ENCODE measurements around the gene ASXL1. TPM values are rescaled to one million over a fixed set of nuclear protein-coding genes. Genes with fewer than 3 reads are reported as not detected.

ASXL1 gene
- polyA plus RNA-seq, 3 donors, result 1.8 to 47.1 (median 2.8) TPM

GRCh38 chr20:32352121-32352720 is 5.9 kb upstream of the ASXL1 start:
- no peak overlapping the region for H3K4me2 ChIP-seq (replicated peaks; ENCODE audit: extremely low read depth, low read length, poor library complexity, severe bottlenecking)
- H3K27me3 Mint-ChIP-seq (ENCODE audit: low read depth in 3 of 3), result peaks cover 0 to 7% (median 0%) of the 10 kb centered on the region in 3 donors
- intact Hi-C loops (cut with micrococcal nuclease), result no loop called here
- no peaks in the 10 kb centered on the region for H3K27me3 ChIP-seq (ENCODE audit: control insufficient read depth in 2 of 2, insufficient read depth in 2 of 2, low read length in 2 of 2)
- DNase-seq, result no peak
- H3K9me3 ChIP-seq (replicated peaks in 1 of 2; ENCODE audit: control insufficient read depth in 1 of 2, insufficient read depth in 1 of 2, low read length in 2 of 2), result no peaks in the 10 kb centered on the region
- H3K4me3 ChIP-seq (replicated peaks in 1 of 3; ENCODE audit: low read depth in 2 of 3, low read length in 3 of 3), result no peak overlapping the region
- no peak overlapping the region for H3K27ac Mint-ChIP-seq
- H3K9ac ChIP-seq (ENCODE audit: insufficient read depth, low read length, poor library complexity, severe bottlenecking), result no peak overlapping the region
- H3K36me3 ChIP-seq (replicated peaks in 1 of 2; ENCODE audit: control insufficient read depth in 1 of 2, insufficient read depth in 2 of 2, low read length in 2 of 2), result no peaks in the 10 kb centered on the region
- peaks cover under 1% of the 10 kb centered on the region for H3K79me2 ChIP-seq (ENCODE audit: insufficient read depth, low read length)
- H3K9me3 Mint-ChIP-seq, result peaks cover 0 to 2% (median 0%) of the 10 kb centered on the region in 7 donors
- H3K27ac ChIP-seq (ENCODE audit: low read depth in 1 of 2, low read length in 2 of 2), result no peak overlapping the region
- peaks cover 20 to 23% of the 10 kb centered on the region in 2 donors for H3K4me1 ChIP-seq (ENCODE audit: control insufficient read depth in 1 of 2, insufficient read depth in 2 of 2, low read length in 2 of 2)
- H3K4me1 Mint-ChIP-seq, result peaks cover 23% of the 10 kb centered on the region
- H4K20me1 ChIP-seq (ENCODE audit: insufficient read depth, low read length), result no peaks in the 10 kb centered on the region
- H2AFZ ChIP-seq (ENCODE audit: insufficient read depth, low read depth, low read length, poor library complexity, severe bottlenecking), result no peak overlapping the region
- WGBS (ENCODE audit: insufficient coverage), result 82% methylated on average over 2 of the region's 3 CpGs
- no peak overlapping the region for H3K4me3 Mint-ChIP-seq
- peaks cover 0 to 3% of the 10 kb centered on the region in 2 donors for H3K36me3 Mint-ChIP-seq
- TF ChIP-seq, protein P1, sequence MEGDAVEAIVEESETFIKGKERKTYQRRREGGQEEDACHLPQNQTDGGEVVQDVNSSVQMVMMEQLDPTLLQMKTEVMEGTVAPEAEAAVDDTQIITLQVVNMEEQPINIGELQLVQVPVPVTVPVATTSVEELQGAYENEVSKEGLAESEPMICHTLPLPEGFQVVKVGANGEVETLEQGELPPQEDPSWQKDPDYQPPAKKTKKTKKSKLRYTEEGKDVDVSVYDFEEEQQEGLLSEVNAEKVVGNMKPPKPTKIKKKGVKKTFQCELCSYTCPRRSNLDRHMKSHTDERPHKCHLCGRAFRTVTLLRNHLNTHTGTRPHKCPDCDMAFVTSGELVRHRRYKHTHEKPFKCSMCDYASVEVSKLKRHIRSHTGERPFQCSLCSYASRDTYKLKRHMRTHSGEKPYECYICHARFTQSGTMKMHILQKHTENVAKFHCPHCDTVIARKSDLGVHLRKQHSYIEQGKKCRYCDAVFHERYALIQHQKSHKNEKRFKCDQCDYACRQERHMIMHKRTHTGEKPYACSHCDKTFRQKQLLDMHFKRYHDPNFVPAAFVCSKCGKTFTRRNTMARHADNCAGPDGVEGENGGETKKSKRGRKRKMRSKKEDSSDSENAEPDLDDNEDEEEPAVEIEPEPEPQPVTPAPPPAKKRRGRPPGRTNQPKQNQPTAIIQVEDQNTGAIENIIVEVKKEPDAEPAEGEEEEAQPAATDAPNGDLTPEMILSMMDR (IDR thresholded peaks at IDR 0.05), result no peak

DNA sequence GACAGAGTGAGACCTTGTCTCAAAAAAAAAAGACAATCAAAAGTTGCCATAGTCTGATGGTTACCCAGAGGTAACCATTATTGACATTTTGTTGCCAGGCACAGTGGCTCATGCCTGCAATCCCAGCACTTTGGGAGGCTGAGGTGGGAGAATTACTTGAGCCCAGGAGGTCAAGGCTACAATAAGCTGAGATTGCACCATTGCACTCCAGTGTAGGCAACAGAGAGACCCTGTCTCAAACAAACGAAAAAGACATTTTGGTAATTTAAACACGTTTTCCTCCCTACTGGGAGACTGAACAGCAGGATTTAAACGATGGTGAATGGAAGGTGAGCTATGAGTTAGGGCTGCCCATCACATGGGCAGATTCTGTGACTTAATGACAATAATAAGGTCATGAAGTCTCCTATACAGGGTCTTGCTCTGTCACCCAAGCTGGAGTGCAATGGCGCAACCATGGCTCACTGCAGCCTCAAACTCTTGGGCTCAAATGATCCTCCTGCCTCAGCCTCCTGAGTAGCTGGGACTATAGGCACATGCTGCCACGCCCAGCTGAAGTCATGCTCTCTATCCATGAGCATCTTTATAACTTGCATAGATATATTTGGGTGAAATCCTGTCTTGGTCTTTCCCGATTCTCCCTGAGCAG is 4.2 kb upstream of the ASXL1 start:
- H3K9me3 ChIP-seq (replicated peaks in 1 of 2; ENCODE audit: control insufficient read depth in 1 of 2, insufficient read depth in 1 of 2, low read length in 2 of 2), result no peaks in the 10 kb centered on the region
- H3K9me3 Mint-ChIP-seq, result peaks cover 0 to 2% (median 0%) of the 10 kb centered on the region in 7 donors
- H3K27me3 Mint-ChIP-seq (ENCODE audit: low read depth in 3 of 3), result peaks cover 0 to 7% (median 0%) of the 10 kb centered on the region in 3 donors
- peaks cover 26% of the 10 kb centered on the region for H3K4me1 Mint-ChIP-seq
- TF ChIP-seq, protein P1 (IDR thresholded peaks at IDR 0.05), result no peak
- 100% methylated on average over 1 of the region's 6 CpGs for WGBS (ENCODE audit: insufficient coverage)
- H3K36me3 ChIP-seq (replicated peaks in 1 of 2; ENCODE audit: control insufficient read depth in 1 of 2, insufficient read depth in 2 of 2, low read length in 2 of 2), result no peaks in the 10 kb centered on the region
- no peak overlapping the region for H3K4me3 Mint-ChIP-seq
- intact Hi-C loops (cut with micrococcal nuclease), result no loop called here
- H3K27ac ChIP-seq (ENCODE audit: low read depth in 1 of 2, low read length in 2 of 2), result no peak overlapping the region
- no peaks in the 10 kb centered on the region for H3K27me3 ChIP-seq (ENCODE audit: control insufficient read depth in 2 of 2, insufficient read depth in 2 of 2, low read length in 2 of 2)
- H4K20me1 ChIP-seq (ENCODE audit: insufficient read depth, low read length), result peaks cover 2% of the 10 kb centered on the region
- H3K36me3 Mint-ChIP-seq, result peaks cover 0 to 3% of the 10 kb centered on the region in 2 donors
- H3K9ac ChIP-seq (ENCODE audit: insufficient read depth, low read length, poor library complexity, severe bottlenecking), result no peak overlapping the region
- H3K4me3 ChIP-seq (replicated peaks in 1 of 3; ENCODE audit: low read depth in 2 of 3, low read length in 3 of 3), result no peak overlapping the region
- no peak overlapping the region for H3K27ac Mint-ChIP-seq
- H3K4me2 ChIP-seq (replicated peaks; ENCODE audit: extremely low read depth, low read length, poor library complexity, severe bottlenecking), result no peak overlapping the region
- H3K4me1 ChIP-seq (ENCODE audit: control insufficient read depth in 1 of 2, insufficient read depth in 2 of 2, low read length in 2 of 2), result peaks cover 24 to 31% of the 10 kb centered on the region in 2 donors
- H3K79me2 ChIP-seq (ENCODE audit: insufficient read depth, low read length), result peaks cover 7% of the 10 kb centered on the region
- DNase-seq, result no peak
- H2AFZ ChIP-seq (ENCODE audit: insufficient read depth, low read depth, low read length, poor library complexity, severe bottlenecking), result no peak overlapping the region
